GM19372 (cell line): ENCODE data around the gene MPZL1.

Experiments
- ATAC-seq: cut with Tn5 transposase; IDR thresholded peaks from one replicate; pipeline ENCODE4 v1.9.1; 2021; ENCODE audit warnings: mild to moderate bottlenecking, low read depth, moderate library complexity; ENCODE audit not compliant: unreplicated experiment

The MPZL1 gene

GRCh38 chr1:167833904-167834303 is 112.1 kb downstream of the MPZL1 start:
- no peak for ATAC-seq

GRCh38 chr1:167836197-167836596 is 114.4 kb downstream of the MPZL1 start:
- no peak for ATAC-seq

GRCh38 chr1:167837326-167837725 is 115.5 kb downstream of the MPZL1 start:
- ATAC-seq = no peak

GRCh38 chr1:167839009-167839408 is 117.2 kb downstream of the MPZL1 start:
- no peak for ATAC-seq
